ENCODE data around the gene SPDL1.

GRCh38 chr5:169631360-169631759 is 47.8 kb downstream of the SPDL1 start:
- TF ChIP-seq EZH2 (IDR thresholded peaks at IDR 0.05) (no peak), POLR2AphosphoS5 (IDR thresholded peaks at IDR 0.05; ENCODE audit: borderline replicate concordance, low read depth, low read length) (no peak)

Data from SK-N-MC (cell line).